Hepatocyte (in vitro differentiated cells): ENCODE results near the gene COL5A2.

Source experiments
- EZH2 ChIP-seq: fragments of 200-600 bp; sonication (generic); IDR thresholded peaks from 2 replicates; pipeline ENCODE4 v1.6.1; 2016; ENCODE audit warnings: antibody characterized with exemption, mild to moderate bottlenecking, borderline replicate concordance
- EZH2phosphoT487 ChIP-seq: fragments of 200-600 bp; sonication (generic); IDR thresholded peaks from one replicate; pipeline ENCODE4 v1.6.1; 2018; ENCODE audit warnings: antibody characterized with exemption, mild to moderate bottlenecking, low read depth, moderate library complexity; ENCODE audit not compliant: unreplicated experiment, severe bottlenecking
- TF ChIP-seq, protein P1 (sequence below): fragments of 200-600 bp; sonication (generic); IDR thresholded peaks from 2 replicates; pipeline ENCODE4 v1.5.1; 2016; ENCODE audit warnings: antibody characterized with exemption, mild to moderate bottlenecking; ENCODE audit not compliant: poor library complexity

DNA sequence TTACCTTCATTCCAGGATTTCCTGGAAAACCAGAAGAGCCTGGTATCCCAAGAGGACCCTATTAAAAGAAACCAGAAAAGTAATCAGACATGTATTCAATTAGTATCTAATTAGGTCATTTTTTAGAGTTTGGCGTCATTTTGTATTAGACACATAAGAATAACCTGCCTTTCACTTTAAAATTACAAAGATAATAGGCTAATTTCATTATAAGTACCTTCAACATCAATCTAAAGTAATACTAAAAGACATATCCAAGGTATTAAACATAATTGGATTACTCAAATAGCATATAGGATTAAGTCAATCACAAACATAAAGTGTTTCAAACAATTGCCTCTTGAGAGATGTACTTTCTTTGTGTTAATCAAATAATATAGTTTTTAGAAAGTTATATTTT lies 107.5 kb downstream of the COL5A2 start:
- TF ChIP-seq, protein P1, sequence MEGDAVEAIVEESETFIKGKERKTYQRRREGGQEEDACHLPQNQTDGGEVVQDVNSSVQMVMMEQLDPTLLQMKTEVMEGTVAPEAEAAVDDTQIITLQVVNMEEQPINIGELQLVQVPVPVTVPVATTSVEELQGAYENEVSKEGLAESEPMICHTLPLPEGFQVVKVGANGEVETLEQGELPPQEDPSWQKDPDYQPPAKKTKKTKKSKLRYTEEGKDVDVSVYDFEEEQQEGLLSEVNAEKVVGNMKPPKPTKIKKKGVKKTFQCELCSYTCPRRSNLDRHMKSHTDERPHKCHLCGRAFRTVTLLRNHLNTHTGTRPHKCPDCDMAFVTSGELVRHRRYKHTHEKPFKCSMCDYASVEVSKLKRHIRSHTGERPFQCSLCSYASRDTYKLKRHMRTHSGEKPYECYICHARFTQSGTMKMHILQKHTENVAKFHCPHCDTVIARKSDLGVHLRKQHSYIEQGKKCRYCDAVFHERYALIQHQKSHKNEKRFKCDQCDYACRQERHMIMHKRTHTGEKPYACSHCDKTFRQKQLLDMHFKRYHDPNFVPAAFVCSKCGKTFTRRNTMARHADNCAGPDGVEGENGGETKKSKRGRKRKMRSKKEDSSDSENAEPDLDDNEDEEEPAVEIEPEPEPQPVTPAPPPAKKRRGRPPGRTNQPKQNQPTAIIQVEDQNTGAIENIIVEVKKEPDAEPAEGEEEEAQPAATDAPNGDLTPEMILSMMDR, result no peak
- TF ChIP-seq EZH2 (no peak), EZH2phosphoT487 (no peak)
